ENCODE measurements around the gene EPHB1.

The EPHB1 gene

GRCh38 chr3:134765468-134765867 is 29.6 kb upstream of the EPHB1 start:
- no peak for TF ChIP-seq CTCF (IDR thresholded peaks at IDR 0.05; ENCODE audit: borderline replicate concordance, insufficient read depth, low read depth, low read length)

GRCh38 chr3:134766290-134766689 is 28.8 kb upstream of the EPHB1 start:
- TF ChIP-seq CTCF (IDR thresholded peaks at IDR 0.05; ENCODE audit: borderline replicate concordance, insufficient read depth, low read depth, low read length), result no peak
- no peak overlapping the region for H3K4me3 ChIP-seq (ENCODE audit: low read depth, low read length)

More at GRCh38 chr3:134765468-134765867, 29.6 kb upstream of the EPHB1 start:
- H3K4me3 ChIP-seq (ENCODE audit: low read depth, low read length), result no peak overlapping the region

GRCh38 chr3:134768116-134768515 is 26.9 kb upstream of the EPHB1 start:
- no peak overlapping the region for H3K4me3 ChIP-seq (ENCODE audit: low read depth, low read length)
- no peak for TF ChIP-seq CTCF (IDR thresholded peaks at IDR 0.05; ENCODE audit: borderline replicate concordance, insufficient read depth, low read depth, low read length)

GRCh38 chr3:134768837-134769236 is 26.2 kb upstream of the EPHB1 start:
- no peak overlapping the region for H3K4me3 ChIP-seq (ENCODE audit: low read depth, low read length)
- TF ChIP-seq CTCF (IDR thresholded peaks at IDR 0.05; ENCODE audit: borderline replicate concordance, insufficient read depth, low read depth, low read length), result no peak

- TF ChIP-seq CTCF (IDR thresholded peaks at IDR 0.05; ENCODE audit: borderline replicate concordance, insufficient read depth, low read depth, low read length), result no peak
- no peak overlapping the region for H3K4me3 ChIP-seq (ENCODE audit: low read depth, low read length)
Observed at GRCh38 chr3:134769287-134769868, 25.7 kb upstream of the EPHB1 start.

- H3K4me3 ChIP-seq (ENCODE audit: low read depth, low read length), result no peak overlapping the region
- no peak for TF ChIP-seq CTCF (IDR thresholded peaks at IDR 0.05; ENCODE audit: borderline replicate concordance, insufficient read depth, low read depth, low read length)
Observed at GRCh38 chr3:134772011-134772410, 23.0 kb upstream of the EPHB1 start.

- no peak for TF ChIP-seq CTCF (IDR thresholded peaks at IDR 0.05; ENCODE audit: borderline replicate concordance, insufficient read depth, low read depth, low read length)
- no peak overlapping the region for H3K4me3 ChIP-seq (ENCODE audit: low read depth, low read length)
Observed at GRCh38 chr3:134772591-134772990, 22.5 kb upstream of the EPHB1 start.
